Tibial nerve (tissue), 4 donors: ENCODE measurements around the gene SULF2.

Experiments used
- CTCF ChIP-seq, 5 experiments: fragments of 200-600 bp in 3 of 5; fragments of 450-650 bp in 2 of 5; sonication (generic) in 3 of 5; IDR thresholded peaks; one replicate each; pipeline ENCODE4 v1.5.1; 2016 to 2019; ENCODE audit warnings: antibody characterized with exemption in 5 of 5, mild to moderate bottlenecking in 3 of 5, moderate library complexity in 2 of 5
- EP300 ChIP-seq, 2 donors: sonication (generic); formaldehyde crosslinking; IDR thresholded peaks; one replicate each; pipeline ENCODE4 v1.6.1; 2017; ENCODE audit warnings: antibody characterized with exemption in 2 of 2, mild to moderate bottlenecking in 1 of 2
- POLR2A ChIP-seq, 2 donors: fragments of 450-650 bp; IDR thresholded peaks; one replicate each; pipeline ENCODE4 v1.6.1; 2017; ENCODE audit warnings: antibody characterized with exemption in 2 of 2, mild to moderate bottlenecking in 2 of 2, moderate library complexity in 2 of 2

GRCh38 chr20:47740862-47741184 is 44.5 kb downstream of the SULF2 start:
- TF ChIP-seq CTCF (IDR thresholded peaks at IDR 0.05) (no peak), POLR2A (IDR thresholded peaks at IDR 0.05) (no peak), EP300 (IDR thresholded peaks at IDR 0.05) (peak in 1 of 2 donors; percentile 37)
